Thyroid gland (tissue), 4 donors: ENCODE measurements around the gene B3GAT1. TPM values are rescaled to one million over a fixed set of nuclear protein-coding genes. Genes with fewer than 3 reads are reported as not detected.

Experiments used
- DNase-seq, 2 donors: peaks; one replicate each; pipeline ENCODE4 v3.0.0-alpha.2; 2019
- H3K27ac ChIP-seq, 3 donors: fragments of 200-600 bp; sonication (generic); 1 replicate in 2 of 3; 2 replicates in 1 of 3; pipeline ENCODE4 v1.5.1; 2016 to 2019; ENCODE audit warnings: mild to moderate bottlenecking in 1 of 3, moderate library complexity in 1 of 3
- H3K27me3 ChIP-seq: fragments of 200-600 bp; sonication (generic); one replicate; pipeline ENCODE4 v1.5.1; 2019
- H3K36me3 ChIP-seq, 2 donors: fragments of 200-600 bp; sonication (generic); one replicate each; pipeline ENCODE4 v1.5.1; 2016 to 2019
- H3K4me1 ChIP-seq, 2 donors: fragments of 200-600 bp; sonication (generic); one replicate each; pipeline ENCODE4 v1.5.1; 2017 to 2019
- H3K4me3 ChIP-seq, 3 donors: fragments of 200-600 bp; sonication (generic); replicated peaks in 1 of 3; 1 replicate in 2 of 3; 2 replicates in 1 of 3; pipeline ENCODE4 v1.5.1; 2016; ENCODE audit warnings: mild to moderate bottlenecking in 1 of 3
- H3K9me3 ChIP-seq: fragments of 200-600 bp; sonication (generic); one replicate; pipeline ENCODE4 v1.5.1; 2017
- POLR2A ChIP-seq, 2 donors: fragments of 450-650 bp; IDR thresholded peaks; one replicate each; pipeline ENCODE4 v1.6.1; 2017; ENCODE audit warnings: antibody characterized with exemption in 2 of 2, mild to moderate bottlenecking in 2 of 2, moderate library complexity in 1 of 2
- WGBS, 2 donors: methylation state at CpG; one replicate each; pipeline ENCODE4 v1.1.5; 2017; 5-methylcytosine and 5-hydroxymethylcytosine counted together
- intact Hi-C: fragments of 100-400 bp; cut with DNase I; formaldehyde crosslinking; loops from one replicate; pipeline ENCODE4 v1.15.1; 2023
- total RNA-seq, 4 donors: library from RNA; depleted of rRNA; stranded (reverse); fragments of >200 nt; gene quantifications; one replicate each; pipeline ENCODE4 v1.2.3, GENCODE V29; 2016
- TF ChIP-seq, protein P1 (sequence below), 6 experiments: fragments of 200-600 bp in 3 of 6; fragments of 450-650 bp in 3 of 6; sonication (generic) in 3 of 6; IDR thresholded peaks; one replicate each; pipeline ENCODE4 v1.5.1; 2016 to 2019; ENCODE audit warnings: antibody characterized with exemption in 6 of 6, mild to moderate bottlenecking in 2 of 6, inconsistent platforms in 1 of 6, moderate library complexity in 1 of 6

Gene B3GAT1
- total RNA-seq, 4 donors from 2014 or later, result 4.0 to 6.7 (median 5.7) TPM

DNA sequence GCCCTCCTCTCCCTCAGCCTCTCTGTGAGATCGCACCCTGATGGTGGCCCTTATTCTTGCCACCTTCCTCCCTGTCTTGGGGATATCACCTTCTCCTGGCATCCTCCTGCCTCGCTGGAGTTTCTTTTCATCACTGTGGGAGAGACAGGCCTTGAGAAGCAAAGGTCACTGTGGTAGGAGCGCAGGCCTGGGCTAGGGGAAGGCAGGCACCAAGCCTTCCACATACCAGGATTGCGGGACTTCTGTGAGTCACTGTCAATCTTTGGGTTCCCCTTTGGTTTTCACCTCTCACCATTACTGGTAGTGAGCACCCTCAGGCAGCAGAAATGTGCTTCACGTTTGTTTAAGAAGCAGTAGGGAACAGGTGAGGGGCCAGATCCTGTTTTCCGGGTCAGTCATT, 31.2 kb upstream of the B3GAT1 start:
- Histone ChIP-seq H3K4me1 (no peaks in the 10 kb centered on the region), H3K9me3 (no peaks in the 10 kb centered on the region), H3K27ac (no peak overlapping the region), H3K27me3 (no peaks in the 10 kb centered on the region), H3K36me3 (no peaks in the 10 kb centered on the region), H3K4me3 (no peak overlapping the region)
- intact Hi-C loops, result no loop called here
- DNase-seq, result no peak
- TF ChIP-seq POLR2A (IDR thresholded peaks at IDR 0.05), result no peak
- TF ChIP-seq, protein P1, sequence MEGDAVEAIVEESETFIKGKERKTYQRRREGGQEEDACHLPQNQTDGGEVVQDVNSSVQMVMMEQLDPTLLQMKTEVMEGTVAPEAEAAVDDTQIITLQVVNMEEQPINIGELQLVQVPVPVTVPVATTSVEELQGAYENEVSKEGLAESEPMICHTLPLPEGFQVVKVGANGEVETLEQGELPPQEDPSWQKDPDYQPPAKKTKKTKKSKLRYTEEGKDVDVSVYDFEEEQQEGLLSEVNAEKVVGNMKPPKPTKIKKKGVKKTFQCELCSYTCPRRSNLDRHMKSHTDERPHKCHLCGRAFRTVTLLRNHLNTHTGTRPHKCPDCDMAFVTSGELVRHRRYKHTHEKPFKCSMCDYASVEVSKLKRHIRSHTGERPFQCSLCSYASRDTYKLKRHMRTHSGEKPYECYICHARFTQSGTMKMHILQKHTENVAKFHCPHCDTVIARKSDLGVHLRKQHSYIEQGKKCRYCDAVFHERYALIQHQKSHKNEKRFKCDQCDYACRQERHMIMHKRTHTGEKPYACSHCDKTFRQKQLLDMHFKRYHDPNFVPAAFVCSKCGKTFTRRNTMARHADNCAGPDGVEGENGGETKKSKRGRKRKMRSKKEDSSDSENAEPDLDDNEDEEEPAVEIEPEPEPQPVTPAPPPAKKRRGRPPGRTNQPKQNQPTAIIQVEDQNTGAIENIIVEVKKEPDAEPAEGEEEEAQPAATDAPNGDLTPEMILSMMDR (IDR thresholded peaks at IDR 0.05), result no peak
- 85 to 90% methylated on average over 6 of the region's 6 CpGs for WGBS, 2 donors

- Histone ChIP-seq H3K36me3 (no peaks in the 10 kb centered on the region), H3K9me3 (no peaks in the 10 kb centered on the region), H3K4me1 (no peaks in the 10 kb centered on the region), H3K4me3 (no peak overlapping the region), H3K27ac (no peak overlapping the region), H3K27me3 (no peaks in the 10 kb centered on the region)
- WGBS, 2 donors, result 91 to 94% methylated on average over 2 to 9 of the region's 10 CpGs
- DNase-seq, result no peak
- intact Hi-C loops, result no loop called here
- TF ChIP-seq, protein P1 (IDR thresholded peaks at IDR 0.05), result no peak
- no peak for TF ChIP-seq POLR2A (IDR thresholded peaks at IDR 0.05)
Measured at GRCh38 chr11:134442246-134442645, 30.2 kb upstream of the B3GAT1 start.

- Histone ChIP-seq H3K4me1 (no peaks in the 10 kb centered on the region), H3K9me3 (no peaks in the 10 kb centered on the region), H3K27me3 (no peaks in the 10 kb centered on the region), H3K4me3 (no peak overlapping the region), H3K27ac (no peak overlapping the region), H3K36me3 (no peaks in the 10 kb centered on the region)
- intact Hi-C loops, result no loop called here
- TF ChIP-seq, protein P1 (IDR thresholded peaks at IDR 0.05), result no peak
- TF ChIP-seq POLR2A (IDR thresholded peaks at IDR 0.05), result no peak
- WGBS, 2 donors, result 84 to 91% methylated on average over 4 of the region's 4 CpGs
- no peak for DNase-seq
Measured at GRCh38 chr11:134441706-134442105, 29.7 kb upstream of the B3GAT1 start.

DNA sequence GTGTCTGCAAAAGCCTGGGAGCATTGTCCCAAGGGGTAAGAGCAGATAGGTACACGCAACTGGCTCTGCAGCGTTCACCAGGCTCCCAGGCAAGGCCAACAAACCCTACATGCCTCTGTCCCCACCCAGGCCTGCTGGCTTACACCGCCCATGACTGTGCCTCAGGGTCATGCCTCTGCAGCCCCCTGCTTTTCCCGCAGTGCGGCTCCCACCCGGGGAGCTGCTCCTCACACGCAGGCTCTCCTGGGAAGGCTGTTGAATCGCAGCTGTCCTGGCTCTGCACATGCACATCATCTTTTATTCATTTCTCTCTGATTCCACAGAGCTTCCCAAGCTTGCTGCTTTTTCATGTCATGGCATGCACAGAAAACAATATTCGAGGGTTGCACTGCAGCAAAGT, 29.2 kb upstream of the B3GAT1 start:
- Histone ChIP-seq H3K36me3 (no peaks in the 10 kb centered on the region), H3K27me3 (no peaks in the 10 kb centered on the region), H3K27ac (no peak overlapping the region), H3K4me1 (no peaks in the 10 kb centered on the region), H3K9me3 (no peaks in the 10 kb centered on the region), H3K4me3 (no peak overlapping the region)
- intact Hi-C loops, result no loop called here
- no peak for TF ChIP-seq POLR2A (IDR thresholded peaks at IDR 0.05)
- TF ChIP-seq, protein P1 (IDR thresholded peaks at IDR 0.05), result no peak
- WGBS, 2 donors, result 77 to 80% methylated on average over 9 of the region's 9 CpGs
- DNase-seq, result no peak

GRCh38 chr11:134440851-134441250, 28.8 kb upstream of the B3GAT1 start:
- Histone ChIP-seq H3K9me3 (no peaks in the 10 kb centered on the region), H3K27me3 (no peaks in the 10 kb centered on the region), H3K27ac (no peak overlapping the region), H3K4me3 (no peak overlapping the region), H3K4me1 (no peaks in the 10 kb centered on the region), H3K36me3 (no peaks in the 10 kb centered on the region)
- TF ChIP-seq, protein P1 (IDR thresholded peaks at IDR 0.05), result no peak
- TF ChIP-seq POLR2A (IDR thresholded peaks at IDR 0.05), result no peak
- DNase-seq, result no peak
- 75 to 76% methylated on average over 4 of the region's 4 CpGs for WGBS, 2 donors
- intact Hi-C loops, result no loop called here
